Measurements from ENCODE around the gene CNIH4.
"Not testable (repeated sequence)": the region's sequence is repeated elsewhere in the genome, so short reads cannot be mapped to it uniquely, and the experiment has no call there.

Gene CNIH4

DNA sequence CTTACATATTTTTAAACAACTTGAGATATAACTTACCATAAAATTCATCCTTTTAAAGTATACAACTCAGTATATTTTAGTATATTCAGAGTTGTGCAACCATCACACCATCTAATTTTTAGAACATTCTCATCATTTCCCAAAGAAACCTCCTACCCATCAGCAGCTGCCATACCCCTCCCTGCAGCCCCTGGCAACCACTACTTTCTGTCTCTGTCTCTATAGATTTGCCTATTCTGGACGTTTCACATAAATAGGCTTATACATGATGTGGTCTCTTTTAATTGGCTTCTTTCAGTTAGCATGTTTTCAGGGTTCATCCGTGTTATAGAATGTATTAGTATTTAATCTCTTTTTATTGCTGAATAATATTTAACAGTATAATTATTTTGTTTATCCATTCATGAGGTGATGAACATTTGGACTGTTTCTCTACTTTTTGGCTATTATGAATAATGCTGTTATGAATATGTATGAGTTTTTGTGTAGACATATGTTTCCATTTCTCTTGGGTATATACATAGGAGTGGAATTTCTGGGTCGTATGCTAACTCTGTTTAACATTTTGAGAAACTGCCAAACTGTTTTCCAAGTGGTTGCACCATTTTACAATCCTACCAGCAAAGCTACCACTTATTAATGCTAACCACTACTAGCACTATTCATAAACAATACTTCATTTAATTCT, 48.4 kb downstream of the CNIH4 start:
- no peak for DNase-seq

DNA sequence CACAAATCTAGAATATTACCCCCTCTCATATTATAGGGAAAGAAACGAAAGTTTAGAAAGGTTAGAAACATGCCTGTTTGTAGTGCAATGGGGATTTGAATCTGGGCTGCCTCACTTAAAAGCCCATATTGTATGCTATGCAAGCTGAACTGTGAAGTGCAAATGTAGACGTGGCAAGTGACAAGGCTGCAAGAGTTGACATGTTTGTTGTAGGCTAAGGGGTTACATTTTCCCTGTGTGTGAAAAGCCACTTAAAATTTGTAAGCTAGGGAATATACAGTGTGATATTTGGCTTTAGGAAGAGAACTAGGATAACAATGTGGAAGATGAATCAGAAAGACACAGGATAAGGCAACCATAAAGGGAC, 48.9 kb downstream of the CNIH4 start:
- no peak for DNase-seq

DNA sequence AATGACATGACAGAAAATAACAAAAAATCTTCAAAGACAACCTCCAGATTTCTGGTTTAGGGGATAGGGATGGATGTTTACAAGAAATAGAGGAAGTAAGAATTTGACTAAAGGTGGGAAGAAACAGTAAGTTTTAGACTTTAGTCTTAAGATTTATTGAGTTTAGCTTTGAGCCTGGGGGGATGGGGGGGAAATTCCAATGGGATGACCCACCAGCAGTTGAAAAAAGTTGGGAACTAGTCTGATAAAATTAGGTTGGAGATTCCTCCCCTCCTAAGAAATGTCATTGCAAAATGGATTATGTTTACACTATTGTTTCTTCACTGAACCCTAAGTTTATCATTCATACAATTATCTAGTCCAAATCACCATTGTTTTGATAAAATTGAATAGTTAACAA, 49.5 kb downstream of the CNIH4 start:
- no peak for DNase-seq

GRCh38 chr1:224407571-224408293, 51.1 kb downstream of the CNIH4 start:
- DNase-seq: no peak

GRCh38 chr1:224408294-224408590, 51.6 kb downstream of the CNIH4 start:
- DNase-seq: no peak

- DNase-seq: no peak
Observed at GRCh38 chr1:224411766-224412165, 55.1 kb downstream of the CNIH4 start.

- no peak for DNase-seq
Observed at GRCh38 chr1:224420106-224420505, 63.4 kb downstream of the CNIH4 start.

DNA sequence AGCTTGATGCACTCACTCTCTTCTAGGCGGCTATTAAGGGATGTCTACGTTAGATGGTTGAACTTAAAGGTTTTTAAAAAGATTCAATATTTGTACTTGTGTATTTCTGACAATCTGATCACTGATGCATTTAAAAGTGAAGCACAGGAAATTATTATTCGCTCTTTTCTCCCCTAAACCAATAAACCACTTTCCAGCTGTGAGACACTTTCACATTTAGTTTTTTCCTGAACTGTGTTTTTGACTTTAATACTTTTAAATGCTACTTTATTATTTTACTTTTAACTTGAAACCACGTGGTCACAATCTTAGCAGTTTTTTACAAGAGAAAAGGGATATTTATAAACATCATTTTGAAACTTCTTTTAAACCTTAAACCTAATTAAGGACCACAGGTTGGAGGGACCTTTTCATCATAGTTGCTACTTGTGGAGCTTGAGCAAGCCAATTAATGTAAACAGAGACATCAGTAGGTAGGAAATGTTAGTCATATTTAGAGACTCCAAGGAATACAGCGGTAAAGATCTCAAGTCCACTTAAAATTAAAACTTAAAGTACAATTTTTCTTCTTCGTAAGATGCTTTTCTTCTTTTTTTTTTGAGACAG, 68.7 kb downstream of the CNIH4 start:
- no peak for DNase-seq

DNA sequence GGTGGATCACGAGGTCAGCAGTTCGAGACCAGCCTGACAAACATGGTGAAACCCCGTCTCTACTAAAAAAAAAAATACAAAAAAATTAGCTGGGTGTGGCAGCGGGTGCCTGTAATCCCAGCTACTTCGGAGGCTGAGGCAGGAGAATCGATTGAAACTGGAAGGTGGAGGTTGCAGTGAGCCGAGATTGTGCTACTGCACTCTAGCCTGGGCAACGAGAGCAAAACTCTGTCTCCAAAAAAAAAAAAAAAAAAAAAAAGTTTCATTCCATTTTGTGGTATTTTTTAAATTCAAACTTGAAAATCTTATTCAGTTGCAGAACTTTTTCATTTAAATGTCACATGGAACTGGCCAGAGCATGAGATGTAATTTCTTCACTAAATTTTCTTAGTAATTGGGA, 70.2 kb downstream of the CNIH4 start:
- DNase-seq: not testable (repeated sequence)

DNA sequence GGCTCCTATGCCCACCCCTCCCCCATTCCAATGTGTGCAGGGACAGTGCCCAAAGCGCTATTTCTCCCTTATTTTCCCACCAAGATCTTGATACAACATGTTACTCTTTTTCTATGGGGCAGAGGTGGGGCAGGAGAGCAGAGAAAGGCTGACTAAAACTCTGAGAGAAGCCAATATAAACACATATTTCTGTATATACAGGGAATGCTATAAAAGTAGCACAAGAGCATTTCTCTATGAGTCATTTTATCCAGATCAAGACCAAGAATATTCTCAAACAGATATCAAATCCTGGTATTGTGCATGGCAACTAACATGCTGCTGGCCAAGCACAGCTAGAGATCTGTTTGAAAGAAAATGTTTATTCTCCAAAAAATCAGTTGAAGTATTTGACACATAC, 70.7 kb downstream of the CNIH4 start:
- no peak for DNase-seq

GRCh38 chr1:224428713-224429112, 72.0 kb downstream of the CNIH4 start:
- not testable (repeated sequence) for DNase-seq

All from bone marrow (tissue), 2 donors.